Measurements from ENCODE around the gene BMS1. TPM values are rescaled to one million over a fixed set of nuclear protein-coding genes. Genes with fewer than 3 reads are reported as not detected.
"Not testable (repeated sequence)": the region's sequence is repeated elsewhere in the genome, so short reads cannot be mapped to it uniquely, and the experiment has no call there.

The BMS1 gene
- total RNA-seq, 3 donors from 2014 or later = 11.0 to 14.5 (median 12.4) TPM

DNA sequence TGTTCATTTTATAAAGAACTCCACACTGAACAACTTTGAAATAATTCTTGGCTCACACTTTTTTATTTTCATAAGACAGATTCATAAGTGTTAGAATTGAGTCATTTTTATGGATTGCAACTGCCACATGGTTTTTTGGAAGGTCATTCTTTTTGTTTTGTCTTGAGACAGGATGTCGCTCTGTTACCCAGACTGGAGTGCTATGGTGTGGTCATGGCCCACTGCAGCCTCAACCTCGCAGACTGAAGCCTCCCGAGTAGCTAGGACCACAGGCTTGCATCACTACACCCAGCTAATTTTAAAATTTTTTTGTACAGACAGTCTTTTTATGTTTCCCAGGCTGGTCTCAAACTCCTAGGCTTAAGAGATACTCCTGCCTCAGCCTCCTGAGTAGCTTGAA, 20.3 kb downstream of the BMS1 start:
- Histone ChIP-seq H3K9me3 (no peaks in the 10 kb centered on the region), H3K4me1 (ENCODE audit: low read depth) (no peaks in the 10 kb centered on the region), H3K36me3 (ENCODE audit: low read depth) (no peaks in the 10 kb centered on the region), H3K4me3 (no peak overlapping the region)
- TF ChIP-seq, protein P1, sequence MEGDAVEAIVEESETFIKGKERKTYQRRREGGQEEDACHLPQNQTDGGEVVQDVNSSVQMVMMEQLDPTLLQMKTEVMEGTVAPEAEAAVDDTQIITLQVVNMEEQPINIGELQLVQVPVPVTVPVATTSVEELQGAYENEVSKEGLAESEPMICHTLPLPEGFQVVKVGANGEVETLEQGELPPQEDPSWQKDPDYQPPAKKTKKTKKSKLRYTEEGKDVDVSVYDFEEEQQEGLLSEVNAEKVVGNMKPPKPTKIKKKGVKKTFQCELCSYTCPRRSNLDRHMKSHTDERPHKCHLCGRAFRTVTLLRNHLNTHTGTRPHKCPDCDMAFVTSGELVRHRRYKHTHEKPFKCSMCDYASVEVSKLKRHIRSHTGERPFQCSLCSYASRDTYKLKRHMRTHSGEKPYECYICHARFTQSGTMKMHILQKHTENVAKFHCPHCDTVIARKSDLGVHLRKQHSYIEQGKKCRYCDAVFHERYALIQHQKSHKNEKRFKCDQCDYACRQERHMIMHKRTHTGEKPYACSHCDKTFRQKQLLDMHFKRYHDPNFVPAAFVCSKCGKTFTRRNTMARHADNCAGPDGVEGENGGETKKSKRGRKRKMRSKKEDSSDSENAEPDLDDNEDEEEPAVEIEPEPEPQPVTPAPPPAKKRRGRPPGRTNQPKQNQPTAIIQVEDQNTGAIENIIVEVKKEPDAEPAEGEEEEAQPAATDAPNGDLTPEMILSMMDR (IDR thresholded peaks at IDR 0.05) = no peak
- ATAC-seq (no peak), DNase-seq (no peak)
- intact Hi-C loops (cut with DNase I, micrococcal nuclease) = no loop called here

DNA sequence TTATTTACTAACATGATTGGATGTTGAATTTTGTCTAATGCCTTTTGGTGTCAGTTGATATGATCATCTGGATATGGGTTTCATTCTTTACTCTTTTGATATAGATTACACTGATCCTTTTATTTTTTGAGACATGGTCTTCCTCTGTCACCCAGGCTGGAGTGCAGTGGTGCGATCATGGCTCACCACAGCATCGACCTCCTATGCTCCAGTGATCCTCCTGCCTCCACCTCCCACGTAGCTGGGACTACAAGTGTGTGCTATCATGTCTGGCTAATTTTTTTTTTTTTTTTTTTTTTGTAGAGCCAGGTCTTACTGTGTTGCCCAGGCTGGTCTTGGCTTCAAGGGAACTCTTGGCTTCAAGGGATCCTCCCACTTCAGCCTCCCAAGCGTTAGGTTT, 27.1 kb downstream of the BMS1 start:
- Histone ChIP-seq H3K4me3 (no peak overlapping the region), H3K36me3 (ENCODE audit: low read depth) (no peaks in the 10 kb centered on the region), H3K4me1 (ENCODE audit: low read depth) (no peaks in the 10 kb centered on the region), H3K9me3 (peaks cover 4% of the 10 kb centered on the region)
- DNase-seq = no peak
- no peak for ATAC-seq
- intact Hi-C loops (cut with DNase I, micrococcal nuclease) = no loop called here
- TF ChIP-seq, protein P1 (IDR thresholded peaks at IDR 0.05) = no peak

DNA sequence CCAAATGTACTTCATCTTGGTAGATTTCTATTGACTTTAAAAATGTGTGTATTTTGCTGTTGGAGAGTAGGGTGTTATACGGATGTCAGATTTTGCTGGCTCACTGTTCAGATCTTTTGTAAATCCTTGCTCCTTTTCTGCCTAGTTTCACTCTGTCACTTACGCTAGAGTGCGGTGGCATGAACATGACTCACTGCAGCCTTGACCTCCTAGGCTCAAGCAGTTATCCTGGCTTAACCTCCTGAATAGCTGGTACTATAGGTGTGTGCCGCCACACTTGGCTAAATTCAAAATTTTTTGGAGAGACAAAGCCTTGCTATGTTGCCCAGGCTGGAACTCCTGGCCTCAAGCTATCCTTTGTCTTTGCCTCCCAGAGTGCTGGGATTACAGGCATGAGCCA, 29.4 kb downstream of the BMS1 start:
- no peak for DNase-seq
- no peaks in the 10 kb centered on the region for H3K4me1 ChIP-seq (ENCODE audit: low read depth)
- no peak overlapping the region for H3K4me3 ChIP-seq
- H3K9me3 ChIP-seq = peaks cover 4% of the 10 kb centered on the region
- ATAC-seq = no peak
- TF ChIP-seq, protein P1 (IDR thresholded peaks at IDR 0.05) = no peak
- intact Hi-C loops (cut with DNase I, micrococcal nuclease) = no loop called here
- H3K36me3 ChIP-seq (ENCODE audit: low read depth) = no peaks in the 10 kb centered on the region

DNA sequence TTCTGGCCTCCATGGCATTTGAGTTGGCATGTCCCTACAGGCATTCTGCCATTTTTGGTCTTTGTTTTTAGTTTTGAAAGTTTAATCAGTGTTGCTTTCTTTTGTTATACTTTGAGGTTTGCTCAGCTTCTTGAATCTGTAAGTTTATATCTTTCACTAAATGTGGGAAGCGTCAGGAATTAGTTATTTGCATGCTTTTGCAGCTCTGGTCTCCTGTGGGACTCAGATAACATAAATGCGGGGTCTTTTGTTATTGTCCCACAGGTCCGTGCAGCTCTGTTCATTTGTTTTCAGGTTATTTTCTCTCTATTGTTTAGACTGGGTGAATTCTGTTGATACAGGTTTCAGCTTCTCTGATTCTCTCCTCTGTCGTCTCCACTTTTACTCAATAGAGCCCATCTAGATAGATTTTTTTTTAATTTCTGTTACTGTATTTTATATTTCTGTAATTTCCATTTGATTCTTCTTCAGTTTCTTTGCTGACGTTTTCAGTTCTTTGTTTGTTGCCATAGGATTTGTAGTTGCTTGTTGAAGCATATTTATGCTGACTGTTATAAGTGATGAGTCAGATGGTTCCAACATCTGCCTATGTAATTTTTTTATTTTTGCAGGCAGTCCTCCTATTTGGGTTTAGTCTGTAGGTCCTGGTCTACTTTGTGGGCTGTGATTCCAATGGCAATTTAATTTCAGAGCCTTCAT, 31.5 kb downstream of the BMS1 start:
- H3K36me3 ChIP-seq (ENCODE audit: low read depth); ATAC-seq; H3K9me3 ChIP-seq; DNase-seq; intact Hi-C loops (cut with DNase I, micrococcal nuclease); H3K4me3 ChIP-seq; H3K4me1 ChIP-seq (ENCODE audit: low read depth): not testable (repeated sequence)

DNA sequence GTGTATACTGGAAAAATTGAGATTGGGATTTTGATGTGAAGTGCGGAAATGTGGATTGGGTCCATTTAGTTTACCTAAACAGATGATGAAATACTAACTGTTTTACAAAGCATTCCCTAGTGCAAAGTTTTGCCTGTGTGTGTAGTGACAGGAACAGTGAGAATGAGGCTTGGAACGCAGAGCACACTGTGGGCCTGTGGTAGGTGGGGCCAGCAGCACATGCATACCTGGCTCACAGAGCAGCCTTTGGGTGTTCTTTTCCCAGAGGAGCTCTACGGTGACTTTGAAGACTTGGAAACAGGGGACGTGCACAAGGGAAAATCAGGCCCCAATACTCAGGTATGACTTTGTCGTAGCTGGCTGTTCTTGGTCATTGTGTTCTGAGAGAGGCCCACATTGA, 33.7 kb downstream of the BMS1 start:
- H3K9me3 ChIP-seq; H3K4me1 ChIP-seq (ENCODE audit: low read depth); ATAC-seq; DNase-seq; H3K4me3 ChIP-seq; H3K36me3 ChIP-seq (ENCODE audit: low read depth); intact Hi-C loops (cut with DNase I, micrococcal nuclease): not testable (repeated sequence)

DNA sequence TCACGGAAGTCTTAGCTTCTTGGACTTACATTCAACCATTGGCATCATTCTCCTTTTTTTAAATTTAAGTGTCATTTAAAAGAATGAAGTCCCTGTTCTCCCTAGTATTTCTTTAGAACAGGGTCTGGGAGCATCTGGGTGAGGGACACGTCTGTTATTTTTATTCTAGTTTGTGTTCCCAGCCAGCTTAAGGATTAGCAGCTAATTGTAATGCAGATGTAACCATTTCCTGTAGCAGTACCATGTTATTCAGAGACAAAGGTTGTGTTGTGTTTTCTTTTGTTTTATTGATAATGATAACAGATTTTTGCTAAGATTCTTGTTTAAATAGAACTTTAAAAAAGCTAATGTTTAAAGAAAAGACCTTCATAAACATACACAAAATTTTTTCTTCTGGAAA, 34.3 kb downstream of the BMS1 start:
- TF ChIP-seq, protein P1 (IDR thresholded peaks at IDR 0.05) = no peak
- Histone ChIP-seq H3K4me3 (no peak overlapping the region), H3K9me3 (peaks cover 4% of the 10 kb centered on the region), H3K4me1 (ENCODE audit: low read depth) (no peaks in the 10 kb centered on the region), H3K36me3 (ENCODE audit: low read depth) (peaks cover 3% of the 10 kb centered on the region)
- ATAC-seq (no peak), DNase-seq (no peak)
- intact Hi-C loops (cut with DNase I, micrococcal nuclease) = no loop called here

DNA sequence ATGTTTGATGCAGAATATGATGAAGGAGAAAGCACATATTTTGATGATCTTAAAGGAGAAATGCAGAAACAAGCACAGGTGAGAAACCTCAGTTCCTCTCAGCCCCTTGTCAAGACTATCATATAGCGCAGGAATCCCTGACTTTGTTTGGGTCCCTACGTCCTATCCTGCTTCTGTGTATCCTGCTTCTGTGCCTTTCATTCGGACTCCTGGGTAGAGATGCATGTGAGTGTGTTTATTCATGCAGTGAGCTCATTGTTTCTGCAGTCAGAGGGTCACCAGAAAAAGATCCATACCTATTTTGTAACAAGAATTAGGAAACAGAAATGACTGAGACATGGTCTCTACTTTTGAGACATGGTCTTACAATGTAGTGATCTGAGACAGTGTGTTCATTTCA, 34.8 kb downstream of the BMS1 start:
- H3K36me3 ChIP-seq (ENCODE audit: low read depth); H3K4me1 ChIP-seq (ENCODE audit: low read depth); H3K9me3 ChIP-seq; DNase-seq; H3K4me3 ChIP-seq; ATAC-seq; intact Hi-C loops (cut with DNase I, micrococcal nuclease): not testable (repeated sequence)

DNA sequence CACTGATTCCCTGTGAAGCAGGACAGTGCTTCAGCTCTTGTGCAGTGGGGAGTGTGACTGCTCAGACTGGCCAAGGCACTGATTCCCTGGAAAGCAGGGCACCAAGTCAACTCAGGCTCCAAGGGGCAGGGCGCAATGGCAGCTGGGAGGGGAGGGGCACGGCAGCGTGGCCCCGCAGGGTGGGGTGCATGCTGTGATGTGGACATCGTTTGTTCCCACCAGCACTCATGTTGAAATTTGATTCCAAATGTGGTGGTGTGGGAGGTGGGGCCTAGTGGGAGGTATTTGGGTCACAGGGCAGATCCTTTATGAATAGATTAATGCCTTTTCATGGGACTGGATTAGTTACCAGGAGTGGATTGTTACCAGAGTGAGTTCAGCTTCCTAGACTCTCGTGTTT, 44.2 kb downstream of the BMS1 start:
- intact Hi-C loops (cut with DNase I, micrococcal nuclease); ATAC-seq: not testable (repeated sequence)

More for the DNA sequence above, 44.2 kb downstream of the BMS1 start:
- not testable (repeated sequence) for DNase-seq; H3K36me3 ChIP-seq (ENCODE audit: low read depth); H3K9me3 ChIP-seq; H3K4me1 ChIP-seq (ENCODE audit: low read depth); H3K4me3 ChIP-seq
